D341Med (cell line): Measurements from ENCODE around the gene PSORS1C1.
"Not testable (repeated sequence)": the region's sequence is repeated elsewhere in the genome, so short reads cannot be mapped to it uniquely, and the experiment has no call there.

ENCODE experiments used
- DNase-seq: peaks from one replicate; pipeline ENCODE4 v3.0.0; 2012; ENCODE audit warnings: low spot score

The PSORS1C1 gene

GRCh38 chr6:31178143-31179041, 63.8 kb downstream of the PSORS1C1 start:
- DNase-seq = no peak

- no peak for DNase-seq
Observed at GRCh38 chr6:31179042-31179386, 64.4 kb downstream of the PSORS1C1 start.

- DNase-seq = no peak
Observed at GRCh38 chr6:31179896-31180295, 65.3 kb downstream of the PSORS1C1 start.

GRCh38 chr6:31180500-31180899, 65.9 kb downstream of the PSORS1C1 start:
- no peak for DNase-seq

GRCh38 chr6:31183287-31183686, 68.7 kb downstream of the PSORS1C1 start:
- DNase-seq = not testable (repeated sequence)

GRCh38 chr6:31183859-31184258, 69.3 kb downstream of the PSORS1C1 start:
- not testable (repeated sequence) for DNase-seq

- not testable (repeated sequence) for DNase-seq
Observed at GRCh38 chr6:31185695-31186051, 71.1 kb downstream of the PSORS1C1 start.

- DNase-seq = no peak
Observed at GRCh38 chr6:31186052-31186734, 71.6 kb downstream of the PSORS1C1 start.

- DNase-seq = no peak
Observed at GRCh38 chr6:31187780-31188194, 73.2 kb downstream of the PSORS1C1 start.

GRCh38 chr6:31189223-31189622, 74.6 kb downstream of the PSORS1C1 start:
- not testable (repeated sequence) for DNase-seq
